Gastroesophageal sphincter (tissue), 3 donors: ENCODE results near the gene RHBDD1.

Source experiments
- CTCF ChIP-seq, 4 experiments: fragments of 200-600 bp in 2 of 4; fragments of 450-650 bp in 2 of 4; sonication (generic) in 1 of 4; IDR thresholded peaks; one replicate each; pipeline ENCODE4 v1.5.1; 2017 to 2019; ENCODE audit warnings: antibody characterized with exemption in 4 of 4, mild to moderate bottlenecking in 2 of 4, moderate library complexity in 2 of 4
- POLR2A ChIP-seq, 2 donors: fragments of 450-650 bp; IDR thresholded peaks; one replicate each; pipeline ENCODE4 v1.6.1; 2017; ENCODE audit warnings: antibody characterized with exemption in 2 of 2, mild to moderate bottlenecking in 2 of 2, moderate library complexity in 1 of 2
- POLR2AphosphoS5 ChIP-seq: sonication (generic); formaldehyde crosslinking; IDR thresholded peaks from one replicate; pipeline ENCODE4 v1.6.1; 2017; ENCODE audit warnings: antibody characterized with exemption

- TF ChIP-seq CTCF (IDR thresholded peaks at IDR 0.05) (no peak), POLR2A (IDR thresholded peaks at IDR 0.05) (no peak), POLR2AphosphoS5 (no peak)
Measured at GRCh38 chr2:226883296-226883795, 47.5 kb downstream of the RHBDD1 start.
